Spleen (tissue), 11 donors: ENCODE results near the gene GARNL3. TPM values are rescaled to one million over a fixed set of nuclear protein-coding genes. Genes with fewer than 3 reads are reported as not detected.

Source experiments
- DNase-seq: peaks from one replicate; pipeline ENCODE4 v3.0.0-alpha.2; 2020
- H3K27ac ChIP-seq, 8 donors: fragments of 200-600 bp; sonication (generic) in 7 of 8; 1 replicate in 4 of 8; 2 replicates in 4 of 8; pipeline versions ENCODE4 v1.5.0 to v1.8.0; 2016 to 2021; ENCODE audit warnings: inconsistent platforms in 4 of 8, mild to moderate bottlenecking in 4 of 8, moderate library complexity in 1 of 8
- H3K27me3 ChIP-seq, 7 donors: fragments of 200-600 bp; sonication (generic) in 6 of 7; replicated peaks in 1 of 7; 1 replicate in 4 of 7; 2 replicates in 3 of 7; pipeline versions ENCODE4 v1.5.0 to v1.8.0; 2016 to 2021; ENCODE audit warnings: inconsistent platforms in 3 of 7, mild to moderate bottlenecking in 1 of 7
- H3K36me3 ChIP-seq, 6 donors: fragments of 200-600 bp; sonication (generic) in 5 of 6; 1 replicate in 4 of 6; 2 replicates in 2 of 6; pipeline versions ENCODE4 v1.5.0 to v1.8.0; 2016 to 2021; ENCODE audit warnings: inconsistent platforms in 2 of 6
- H3K4me1 ChIP-seq, 6 donors: fragments of 200-600 bp; sonication (generic) in 5 of 6; 1 replicate in 3 of 6; 2 replicates in 3 of 6; pipeline versions ENCODE4 v1.5.0 to v1.8.0; 2016 to 2021; ENCODE audit warnings: inconsistent platforms in 3 of 6
- H3K4me3 ChIP-seq, 8 donors: fragments of 200-600 bp; sonication (generic) in 7 of 8; 1 replicate in 4 of 8; 2 replicates in 4 of 8; pipeline versions ENCODE4 v1.5.0 to v1.8.0; 2016 to 2021; ENCODE audit warnings: inconsistent platforms in 4 of 8, mild to moderate bottlenecking in 4 of 8, moderate library complexity in 2 of 8
- H3K9me3 ChIP-seq, 8 donors: fragments of 200-600 bp; sonication (generic) in 7 of 8; 1 replicate in 4 of 8; 2 replicates in 4 of 8; pipeline versions ENCODE4 v1.5.0 to v1.8.0; 2016 to 2021; ENCODE audit warnings: inconsistent platforms in 4 of 8
- POLR2A ChIP-seq, 3 donors: fragments of 450-650 bp; IDR thresholded peaks; one replicate each; pipeline ENCODE4 v1.5.1; 2017; ENCODE audit warnings: antibody characterized with exemption in 3 of 3, mild to moderate bottlenecking in 1 of 3
- POLR2AphosphoS5 ChIP-seq, 3 donors: sonication (generic); formaldehyde crosslinking; IDR thresholded peaks; one replicate each; pipeline ENCODE4 v1.5.1; 2017; ENCODE audit warnings: antibody characterized with exemption in 3 of 3
- WGBS, 5 donors: extraction: QIAGEN DNeasy Blood & Tissue Kit in 3 of 5; methylation state at CpG; one replicate each; pipeline versions ENCODE4 v1.1.5 to v1.1.7; 2013 to 2018; 5-methylcytosine and 5-hydroxymethylcytosine counted together
- intact Hi-C: fragments of 100-400 bp; cut with DNase I; formaldehyde crosslinking; loops from one replicate; pipeline ENCODE4 v1.15.0; 2023; ENCODE audit warnings: low total_unique reads
- polyA plus RNA-seq, 3 donors: library from polyadenylated mRNA; stranded (reverse); fragments of 200-250 nt; gene quantifications; one replicate each; pipeline ENCODE4 v1.2.1, GENCODE V29; 2013
- total RNA-seq, 7 donors: library from RNA; depleted of rRNA in 3 of 7; stranded (reverse); fragments of >200 nt in 3 of 7; fragmentation: NEBNext Ultra II Directional in 4 of 7; extraction: Animal tissue kit (Norgen Biotek cat#: 25700) in 4 of 7; gene quantifications; one replicate each; pipeline versions ENCODE4 v1.1.0 to v1.2.1, GENCODE V29; 2016 to 2021
- TF ChIP-seq, protein P1 (sequence below), 11 experiments: fragments of 200-600 bp in 7 of 11; fragments of 450-650 bp in 4 of 11; sonication (generic) in 4 of 11; IDR thresholded peaks in 8 of 11; conservative IDR thresholded peaks in 3 of 11; 1 replicate in 7 of 11; 2 replicates in 4 of 11; pipeline versions ENCODE4 v1.4.0 to v1.8.0; 2016 to 2021; ENCODE audit warnings: antibody characterized with exemption in 11 of 11, inconsistent platforms in 4 of 11, mild to moderate bottlenecking in 1 of 11
- donor health status: healthy with polysubstance abuse.
- donor health status: DM: no; HTN: no; CAD: no; lungs with moderate emphysema.
- donor health status: DM: no; HTN: no; CAD: no.
- donor health status: Bipolar disorder and iron deficiency.
- donor health status: healthy.
- donor health status: DM: no; HTN: no; CAD: no.
- donor health status: DM: yes; HTN: yes; CAD: no.

Gene GARNL3
- total and polyA plus RNA-seq, 10 donors: 2.1 to 14.7 (median 10.0) TPM

DNA sequence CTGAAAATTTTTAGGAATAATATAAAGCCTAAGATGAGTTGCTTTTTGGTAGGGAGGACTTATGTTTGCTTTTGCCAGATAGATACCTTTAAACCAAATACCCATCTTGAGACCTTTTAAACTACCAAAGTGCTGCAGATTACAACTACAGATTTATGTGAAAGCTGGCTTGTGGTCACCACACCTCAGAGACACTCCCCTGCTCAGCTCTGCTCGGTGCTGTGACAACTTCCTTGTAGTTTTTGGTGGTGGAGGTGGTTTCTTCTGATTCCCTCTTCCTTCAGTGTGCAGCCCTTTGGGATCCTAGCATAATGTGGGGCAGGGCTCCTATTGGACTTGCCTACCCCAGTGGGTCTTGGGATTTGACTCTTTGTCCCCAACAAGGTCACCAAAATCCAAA is 29.2 kb downstream of the GARNL3 start:
- no peak for TF ChIP-seq POLR2A (IDR thresholded peaks at IDR 0.05)
- no peak for DNase-seq
- Histone ChIP-seq H3K4me3 (no peak overlapping the region), H3K27ac (no peak overlapping the region), H3K4me1 (no peaks in the 10 kb centered on the region), H3K36me3 (no peaks in the 10 kb centered on the region), H3K9me3 (no peaks in the 10 kb centered on the region), H3K27me3 (no peaks in the 10 kb centered on the region)
- intact Hi-C loops: no loop called here
- 17 to 36% (median 23%) methylated on average over 1 of the region's 1 CpG for WGBS, 5 donors

DNA sequence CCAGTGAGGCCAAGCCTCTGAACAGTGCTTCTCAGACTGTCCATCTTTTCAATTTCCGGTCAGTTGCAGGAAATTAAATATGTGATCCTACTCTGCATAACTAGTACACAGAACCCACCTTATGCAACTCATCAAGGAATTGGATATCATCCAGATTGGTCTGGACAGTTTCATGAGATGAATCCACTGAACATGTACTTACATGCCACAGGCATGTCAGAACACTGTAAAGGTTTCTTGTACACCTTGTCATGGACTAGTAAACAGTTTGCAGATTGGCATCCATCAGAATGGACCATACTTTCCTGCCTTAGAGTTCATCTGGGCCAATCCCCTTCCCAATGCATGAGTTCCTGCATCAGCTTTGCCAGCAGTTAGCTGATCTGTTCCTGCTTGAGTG is 30.4 kb downstream of the GARNL3 start:
- intact Hi-C loops: no loop called here
- Histone ChIP-seq H3K4me1 (no peaks in the 10 kb centered on the region), H3K27ac (no peak overlapping the region), H3K36me3 (no peaks in the 10 kb centered on the region), H3K9me3 (no peaks in the 10 kb centered on the region), H3K27me3 (no peaks in the 10 kb centered on the region), H3K4me3 (no peak overlapping the region)
- DNase-seq: no peak
- 81 to 93% (median 87%) methylated on average over 1 of the region's 1 CpG for WGBS, 5 donors
- TF ChIP-seq POLR2AphosphoS5 (IDR thresholded peaks at IDR 0.05) (no peak), POLR2A (IDR thresholded peaks at IDR 0.05) (no peak)
- TF ChIP-seq, protein P1, sequence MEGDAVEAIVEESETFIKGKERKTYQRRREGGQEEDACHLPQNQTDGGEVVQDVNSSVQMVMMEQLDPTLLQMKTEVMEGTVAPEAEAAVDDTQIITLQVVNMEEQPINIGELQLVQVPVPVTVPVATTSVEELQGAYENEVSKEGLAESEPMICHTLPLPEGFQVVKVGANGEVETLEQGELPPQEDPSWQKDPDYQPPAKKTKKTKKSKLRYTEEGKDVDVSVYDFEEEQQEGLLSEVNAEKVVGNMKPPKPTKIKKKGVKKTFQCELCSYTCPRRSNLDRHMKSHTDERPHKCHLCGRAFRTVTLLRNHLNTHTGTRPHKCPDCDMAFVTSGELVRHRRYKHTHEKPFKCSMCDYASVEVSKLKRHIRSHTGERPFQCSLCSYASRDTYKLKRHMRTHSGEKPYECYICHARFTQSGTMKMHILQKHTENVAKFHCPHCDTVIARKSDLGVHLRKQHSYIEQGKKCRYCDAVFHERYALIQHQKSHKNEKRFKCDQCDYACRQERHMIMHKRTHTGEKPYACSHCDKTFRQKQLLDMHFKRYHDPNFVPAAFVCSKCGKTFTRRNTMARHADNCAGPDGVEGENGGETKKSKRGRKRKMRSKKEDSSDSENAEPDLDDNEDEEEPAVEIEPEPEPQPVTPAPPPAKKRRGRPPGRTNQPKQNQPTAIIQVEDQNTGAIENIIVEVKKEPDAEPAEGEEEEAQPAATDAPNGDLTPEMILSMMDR (IDR thresholded peaks at IDR 0.05 in 8 of 11, conservative IDR thresholded peaks at IDR 0.05 in 3 of 11): no peak

DNA sequence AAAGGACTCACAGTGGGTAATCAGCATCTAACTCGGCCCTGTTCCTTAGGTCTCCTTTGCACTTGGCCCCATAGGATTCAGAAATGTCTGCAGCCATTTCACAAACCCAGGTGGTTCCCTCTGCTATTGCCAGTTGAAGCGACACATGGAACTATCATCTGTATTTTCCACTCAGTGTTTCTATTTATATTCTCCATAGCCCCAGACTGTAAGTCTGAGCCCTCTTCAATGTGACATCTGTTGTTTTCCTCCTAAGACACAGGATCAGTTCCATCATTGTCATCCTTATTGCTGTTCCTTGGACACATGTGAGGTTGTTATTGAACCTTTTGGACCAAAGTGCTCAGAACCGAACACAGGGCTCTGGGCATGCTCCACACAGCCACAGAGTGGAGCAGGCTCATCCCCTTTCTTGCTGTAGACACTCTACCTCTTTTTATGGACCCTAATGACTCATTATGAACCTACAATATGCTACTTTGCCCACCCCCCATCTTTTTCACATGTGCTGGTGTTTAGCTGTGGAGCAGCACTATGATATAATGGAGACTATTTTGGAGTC is 36.4 kb downstream of the GARNL3 start:
- no peaks in the 10 kb centered on the region for H3K36me3 ChIP-seq
- TF ChIP-seq, protein P1 (IDR thresholded peaks at IDR 0.05 in 8 of 11, conservative IDR thresholded peaks at IDR 0.05 in 3 of 11): no peak
- TF ChIP-seq POLR2A (IDR thresholded peaks at IDR 0.05) (no peak), POLR2AphosphoS5 (IDR thresholded peaks at IDR 0.05) (no peak)
- no peaks in the 10 kb centered on the region for H3K27me3 ChIP-seq
- WGBS, 5 donors: 85 to 90% (median 86%) methylated on average over 3 of the region's 3 CpGs
- no peaks in the 10 kb centered on the region for H3K9me3 ChIP-seq
- intact Hi-C loops: no loop called here
- no peak for DNase-seq
- H3K27ac ChIP-seq: no peak overlapping the region
- no peak overlapping the region for H3K4me3 ChIP-seq
- H3K4me1 ChIP-seq: no peaks in the 10 kb centered on the region

DNA sequence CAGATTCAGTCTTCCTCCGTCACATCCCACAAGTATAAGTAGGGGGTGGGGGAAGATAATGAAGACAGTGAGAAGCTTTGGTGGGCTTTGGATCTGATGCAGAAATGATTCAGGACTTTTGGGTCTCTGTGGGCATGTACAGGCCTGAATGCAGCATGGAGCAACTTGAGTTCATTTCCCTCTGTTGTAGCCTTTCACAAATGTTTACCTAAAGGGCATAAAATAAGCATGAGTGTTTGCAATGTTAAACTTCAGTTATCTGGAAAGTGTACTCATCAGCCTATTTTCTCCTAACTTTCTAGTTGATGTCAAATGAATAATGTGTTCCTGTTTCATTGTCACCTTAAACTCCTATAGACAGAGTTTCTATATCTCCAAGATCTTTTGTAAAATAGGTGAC is 39.3 kb downstream of the GARNL3 start:
- Histone ChIP-seq H3K4me3 (no peak overlapping the region), H3K4me1 (peaks cover 0 to 4% (median under 1%) of the 10 kb centered on the region in 6 donors), H3K27ac (no peak overlapping the region), H3K27me3 (no peaks in the 10 kb centered on the region), H3K36me3 (no peaks in the 10 kb centered on the region), H3K9me3 (no peaks in the 10 kb centered on the region)
- WGBS, 5 donors: 89 to 100% (median 100%) methylated on average over 1 of the region's 1 CpG
- no peak for DNase-seq
- intact Hi-C loops: no loop called here
- TF ChIP-seq, protein P1 (IDR thresholded peaks at IDR 0.05 in 8 of 11, conservative IDR thresholded peaks at IDR 0.05 in 3 of 11): no peak
- TF ChIP-seq POLR2AphosphoS5 (IDR thresholded peaks at IDR 0.05) (no peak), POLR2A (IDR thresholded peaks at IDR 0.05) (no peak)
